ENCODE data around the gene THBS2. TPM values are rescaled to one million over a fixed set of nuclear protein-coding genes. Genes with fewer than 3 reads are reported as not detected.

Gene THBS2
- total and polyA plus RNA-seq, 9 donors: 26.5 to 151 (median 65.3) TPM

GRCh38 chr6:169291148-169291547, 37.5 kb upstream of the THBS2 start:
- 93% methylated on average over 9 of the region's 9 CpGs for WGBS, 3 donors
- no peaks in the 10 kb centered on the region for H3K36me3 ChIP-seq
- no peak overlapping the region for H3K27ac ChIP-seq
- H3K9me3 ChIP-seq: no peaks in the 10 kb centered on the region
- no peak overlapping the region for H3K4me3 ChIP-seq
- no peaks in the 10 kb centered on the region for H3K27me3 ChIP-seq
- TF ChIP-seq EP300 (IDR thresholded peaks at IDR 0.05) (no peak), CTCF (IDR thresholded peaks at IDR 0.05) (no peak), POLR2A (IDR thresholded peaks at IDR 0.05) (no peak)
- no peak for DNase-seq
- H3K4me1 ChIP-seq (ENCODE audit: insufficient read depth): no peaks in the 10 kb centered on the region
- intact Hi-C loops (cut with DNase I): no loop called here

- intact Hi-C loops (cut with DNase I): no loop called here
These were observed 36.1 kb upstream of the THBS2 start for GRCh38 chr6:169289619-169290339.

GRCh38 chr6:169289257-169289618, 35.6 kb upstream of the THBS2 start:
- intact Hi-C loops (cut with DNase I): no loop called here
- no peak for TF ChIP-seq POLR2A (IDR thresholded peaks at IDR 0.05)
- no peak for TF ChIP-seq EP300 (IDR thresholded peaks at IDR 0.05)
- no peak for TF ChIP-seq CTCF (IDR thresholded peaks at IDR 0.05)
- Histone ChIP-seq H3K27me3 (no peaks in the 10 kb centered on the region), H3K36me3 (no peaks in the 10 kb centered on the region), H3K9me3 (no peaks in the 10 kb centered on the region), H3K27ac (no peak overlapping the region), H3K4me3 (no peak overlapping the region), H3K4me1 (ENCODE audit: insufficient read depth) (no peaks in the 10 kb centered on the region)
- no peak for DNase-seq
- WGBS, 3 donors: 76 to 87% (median 83%) methylated on average over 5 of the region's 5 CpGs

More at GRCh38 chr6:169289619-169290339, 36.1 kb upstream of the THBS2 start:
- Histone ChIP-seq H3K4me1 (ENCODE audit: insufficient read depth) (no peaks in the 10 kb centered on the region), H3K4me3 (no peak overlapping the region), H3K27ac (no peak overlapping the region), H3K36me3 (no peaks in the 10 kb centered on the region), H3K27me3 (no peaks in the 10 kb centered on the region), H3K9me3 (no peaks in the 10 kb centered on the region)
- no peak for TF ChIP-seq CTCF (IDR thresholded peaks at IDR 0.05)
- no peak for TF ChIP-seq POLR2A (IDR thresholded peaks at IDR 0.05)
- TF ChIP-seq EP300 (IDR thresholded peaks at IDR 0.05): no peak
- WGBS, 3 donors: 55 to 65% (median 65%) methylated on average over 18 of the region's 18 CpGs
- DNase-seq: no peak

GRCh38 chr6:169288591-169288990, 34.9 kb upstream of the THBS2 start:
- 76 to 91% (median 89%) methylated on average over 10 of the region's 10 CpGs for WGBS, 3 donors
- no peaks in the 10 kb centered on the region for H3K4me1 ChIP-seq (ENCODE audit: insufficient read depth)
- H3K27me3 ChIP-seq: no peaks in the 10 kb centered on the region
- no peaks in the 10 kb centered on the region for H3K9me3 ChIP-seq
- H3K27ac ChIP-seq: no peak overlapping the region
- intact Hi-C loops (cut with DNase I): no loop called here
- H3K36me3 ChIP-seq: no peaks in the 10 kb centered on the region
- DNase-seq: no peak
- no peak overlapping the region for H3K4me3 ChIP-seq
- TF ChIP-seq POLR2A (IDR thresholded peaks at IDR 0.05): no peak
- no peak for TF ChIP-seq EP300 (IDR thresholded peaks at IDR 0.05)
- no peak for TF ChIP-seq CTCF (IDR thresholded peaks at IDR 0.05)

Measured in ovary (tissue), 9 donors.